HepG2 (cell line): ENCODE data around the gene SDK1. TPM values are rescaled to one million over a fixed set of nuclear protein-coding genes. Genes with fewer than 3 reads are reported as not detected.

Experiments used
- ATAC-seq: fragments of 200-7000 bp; cut with Tn5 transposase; 3 replicates; pipeline ENCODE4 v1.9.1; 2020; ENCODE audit warnings: mild to moderate bottlenecking, moderate library complexity
- BruUV-seq: library from RNA; stranded (reverse); fragments of 400-500 nt; replicated peaks from 2 replicates; lab custom pipeline; 2021; lab: Mats Ljungman, UMichigan
- CTCF ChIA-PET: fragments of 300-600 bp; formaldehyde crosslinking; extraction: SDS; loops from one replicate; lab custom pipeline; 2021; ENCODE audit warnings: low total read pairs, inconsistent platforms, low intra/inter-chr PET ratio; lab: Yijun Ruan, JAX
- POLR2A ChIA-PET: fragments of 350-600 bp; sonication (Branson Sonifier 250); formaldehyde crosslinking; loops from one replicate; lab custom pipeline; 2020; ENCODE audit warnings: antibody characterized with exemption, inconsistent platforms; lab: Yijun Ruan, JAX
- DNase-seq: peaks from one replicate; pipeline ENCODE4 v3.0.0-alpha.2; 2015; ENCODE audit warnings: low spot score
- FAIRE-seq: peaks from 3 replicates; lab custom pipeline; 2011; peaks lifted over from hg19 to GRCh38; lab: Jason Lieb, UNC
- H2AFZ ChIP-seq: one replicate; pipeline ENCODE4 v1.6.1; 2011; ENCODE audit warnings: low read length, inconsistent platforms
- H3K27ac ChIP-seq: fragments of 300-600 bp; 3 replicates; pipeline ENCODE4 v1.8.0; 2011; ENCODE audit warnings: mixed run types, mild to moderate bottlenecking, mixed read lengths, low read length, inconsistent platforms; ENCODE audit not compliant: insufficient read depth; ENCODE audit errors: extremely low read length
- H3K27me3 ChIP-seq, 2 experiments: fragments of 200-600 bp in 1 of 2; 2 replicates in 1 of 2; 3 replicates in 1 of 2; pipeline versions ENCODE4 v1.6.0 to v1.8.0; 2011; ENCODE audit warnings: low read length in 2 of 2, mild to moderate bottlenecking in 2 of 2, moderate library complexity in 2 of 2, inconsistent platforms in 1 of 2; ENCODE audit not compliant: insufficient read depth in 2 of 2, control insufficient read depth in 1 of 2
- H3K36me3 ChIP-seq, 2 experiments: fragments of 200-600 bp in 1 of 2; replicated peaks in 1 of 2; 2 replicates in 1 of 2; 3 replicates in 1 of 2; pipeline versions ENCODE4 v1.5.1 to v1.8.0; 2011; ENCODE audit warnings: low read length in 2 of 2, inconsistent platforms in 1 of 2; ENCODE audit not compliant: insufficient read depth in 2 of 2, control insufficient read depth in 1 of 2
- H3K4me1 ChIP-seq: 2 replicates; pipeline ENCODE4 v1.5.1; 2012; ENCODE audit warnings: low read length, inconsistent platforms; ENCODE audit not compliant: insufficient read depth
- H3K4me2 ChIP-seq: 2 replicates; pipeline ENCODE4 v1.6.0; 2011; ENCODE audit warnings: low read depth, low read length, inconsistent platforms
- H3K4me3 ChIP-seq, 3 experiments: fragments of 200-600 bp in 1 of 3; sonication (generic), shearing (Covaris generic) in 1 of 3; replicated peaks in 1 of 3; 2 replicates each; pipeline ENCODE4 v1.5.1; 2011 to 2016; ENCODE audit warnings: low read length in 3 of 3, inconsistent platforms in 2 of 3, low read depth in 2 of 3, mild to moderate bottlenecking in 2 of 3, control low read depth in 1 of 3, mixed read lengths in 1 of 3; ENCODE audit not compliant: insufficient read depth in 1 of 3
- H3K79me2 ChIP-seq: one replicate; pipeline ENCODE4 v1.6.1; 2011; ENCODE audit warnings: low read length, inconsistent platforms; ENCODE audit not compliant: insufficient read depth
- H3K9ac ChIP-seq: 2 replicates; pipeline ENCODE4 v1.6.0; 2011; ENCODE audit warnings: mild to moderate bottlenecking, low read depth, low read length, inconsistent platforms; ENCODE audit not compliant: insufficient read depth
- H3K9me3 ChIP-seq: 2 replicates; pipeline ENCODE4 v1.5.1; 2012; ENCODE audit warnings: mild to moderate bottlenecking, low read length
- H4K20me1 ChIP-seq: 2 replicates; pipeline ENCODE4 v1.6.0; 2011; ENCODE audit warnings: inconsistent platforms, mild to moderate bottlenecking, low read length, moderate library complexity; ENCODE audit not compliant: insufficient read depth
- ARHGAP35 ChIP-seq: sonication (generic); formaldehyde crosslinking; IDR thresholded peaks from 2 replicates; pipeline ENCODE4 v1.9.0; 2022; ENCODE audit warnings: mild to moderate bottlenecking, inconsistent platforms, moderate library complexity, missing genetic modification reagents, borderline replicate concordance
- DMAP1 ChIP-seq: IDR thresholded peaks from 2 replicates; pipeline ENCODE4 v1.6.1; 2016
- REST ChIP-seq, 2 experiments: IDR thresholded peaks; 2 replicates each; pipeline ENCODE4 v1.6.1; 2011 to 2012; ENCODE audit warnings: low read length in 2 of 2, borderline replicate concordance in 1 of 2, low read depth in 1 of 2, mild to moderate bottlenecking in 1 of 2, moderate library complexity in 1 of 2
- RFX3 ChIP-seq: IDR thresholded peaks from 2 replicates; pipeline ENCODE4 v1.6.1; 2016; ENCODE audit warnings: missing biosample characterization, missing genetic modification reagents
- SALL1 ChIP-seq: sonication (generic); formaldehyde crosslinking; IDR thresholded peaks from 2 replicates; pipeline ENCODE4 v1.8.0; 2022; ENCODE audit warnings: mild to moderate bottlenecking, missing genetic modification reagents
- SMYD3 ChIP-seq: sonication (generic); formaldehyde crosslinking; IDR thresholded peaks from 2 replicates; pipeline ENCODE4 v1.8.1; 2023; ENCODE audit warnings: mild to moderate bottlenecking, missing genetic modification reagents
- YY1 ChIP-seq: IDR thresholded peaks from 2 replicates; pipeline ENCODE4 v1.6.1; 2011; ENCODE audit warnings: low read length, low read depth, moderate library complexity, mild to moderate bottlenecking; ENCODE audit not compliant: insufficient read depth, insufficient replicate concordance
- ZFP90 ChIP-seq: sonication (generic); formaldehyde crosslinking; IDR thresholded peaks from 2 replicates; pipeline ENCODE4 v1.8.0; 2022; ENCODE audit warnings: missing genetic modification reagents, mild to moderate bottlenecking, inconsistent platforms, borderline replicate concordance
- ZNF496 ChIP-seq: sonication (generic); formaldehyde crosslinking; IDR thresholded peaks from 2 replicates; pipeline ENCODE4 v1.8.1; 2023; ENCODE audit warnings: mild to moderate bottlenecking, moderate library complexity, missing genetic modification reagents; ENCODE audit not compliant: insufficient replicate concordance
- ZNF614 ChIP-seq: IDR thresholded peaks from 2 replicates; pipeline ENCODE4 v1.6.1; 2018; ENCODE audit warnings: missing biosample characterization, missing genetic modification reagents, inconsistent platforms, borderline replicate concordance
- ZNF619 ChIP-seq: sonication (generic); formaldehyde crosslinking; IDR thresholded peaks from 2 replicates; pipeline ENCODE4 v1.4.0; 2020; ENCODE audit warnings: mild to moderate bottlenecking, missing genetic modification reagents
- WGBS: methylation state at CpG from one replicate; pipeline ENCODE4 v1.1.6; 2017; ENCODE audit warnings: low lambda C conversion rate; 5-methylcytosine and 5-hydroxymethylcytosine counted together
- in situ Hi-C: cut with HindIII; loops from 2 replicates; pipeline ENCODE4 v1.10.0; 2017; ENCODE audit warnings: low pct_unique_long_range_greater_than_20kb; ENCODE audit not compliant: extremely low pct_ligation_motif_present
- intact Hi-C: fragments of 100-400 bp; cut with micrococcal nuclease; formaldehyde crosslinking; loops from one replicate; pipeline ENCODE4 v1.10.0; 2022; ENCODE audit not compliant: unreplicated experiment
- polyA plus RNA-seq, 8 experiments: library from polyadenylated mRNA; depleted of rRNA in 3 of 8; stranded (reverse) in 7 of 8; unstranded in 1 of 8; fragments of >200 nt; fragmentation: Illumina TruSeq in 4 of 8; extraction: Trizol in 4 of 8; gene quantifications; 2 replicates each; pipeline versions ENCODE4 v1.2.1 to v1.2.3, GENCODE V29; 2011 to 2016; ENCODE audit warnings: low read depth in 4 of 8, missing spikeins in 1 of 8, mixed read lengths in 1 of 8; ENCODE audit not compliant: insufficient read depth in 1 of 8
- total RNA-seq, 5 experiments: library from RNA; depleted of rRNA; stranded (reverse); fragments of >200 nt; fragmentation: Illumina TruSeq; extraction: Trizol; gene quantifications; 2 replicates each; pipeline ENCODE4 v1.2.3, GENCODE V29; 2016; ENCODE audit warnings: low read depth in 1 of 5

SDK1 gene
- total and polyA plus RNA-seq, 2 of the 13 experiments (the other 11 are each of a cell fraction or from before 2014, with no cell fraction given), result 0.35 to 2.4 TPM

- TF ChIP-seq ARHGAP35 (CRISPR knock-in tag) (no peak), RFX3 (CRISPR knock-in tag) (no peak), YY1 (no peak), SMYD3 (CRISPR knock-in tag) (no peak), DMAP1 (CRISPR knock-in tag) (0 out of 2 replicates have a peak, but pooled peaks have one; percentile 48)
These were observed 705.6 kb downstream of the SDK1 start (continued) for GRCh38 chr7:4006687-4007086.

- Histone ChIP-seq H3K9me3 (no peaks in the 10 kb centered on the region), H2AFZ (no peak overlapping the region), H3K4me3 (no peak overlapping the region), H3K9ac (no peak overlapping the region), H3K4me2 (no peak overlapping the region), H3K4me1 (peaks cover 33% of the 10 kb centered on the region), H3K27me3 (no peaks in the 10 kb centered on the region), H4K20me1 (no peaks in the 10 kb centered on the region), H3K36me3 (no peaks in the 10 kb centered on the region), H3K79me2 (no peaks in the 10 kb centered on the region), H3K27ac (no peak overlapping the region)
- ChIA-PET CTCF (no interaction called here), POLR2A (no interaction called here)
- WGBS, result 98% methylated on average over 14 of the region's 16 CpGs
- no peak for FAIRE-seq
- intact Hi-C loops (no loop called here), in situ Hi-C loops (no loop called here)
- TF ChIP-seq SALL1 (CRISPR knock-in tag) (no peak), REST (IDR thresholded peaks at IDR 0.05; ENCODE audit: borderline replicate concordance in 1 of 2, low read depth in 1 of 2, low read length in 2 of 2) (no peak), ZNF619 (CRISPR knock-in tag) (no peak), ARHGAP35 (CRISPR knock-in tag) (no peak), ZNF614 (no peak), ZFP90 (CRISPR knock-in tag) (no peak), ZNF496 (CRISPR knock-in tag) (no peak)
- no peak for DNase-seq
- ATAC-seq, result no peak
- BruUV-seq, result no TSS peak
These were observed 708.4 kb downstream of the SDK1 start for GRCh38 chr7:4009211-4010060.
